GM12878 (cell line): ENCODE data around the gene KCND2. TPM values are rescaled to one million over a fixed set of nuclear protein-coding genes. Genes with fewer than 3 reads are reported as not detected.

Source experiments
- ATAC-seq: fragments of 200-7000 bp; cut with Tn5 transposase; 3 replicates; pipeline ENCODE4 v1.9.1; 2020; ENCODE audit warnings: mild to moderate bottlenecking, moderate library complexity
- BruUV-seq: library from RNA; stranded (reverse); fragments of 400-500 nt; replicated peaks from 2 replicates; lab custom pipeline; 2021; lab: Mats Ljungman, UMichigan
- CTCF ChIA-PET: fragments of 300-600 bp; sonication (Branson Sonifier 250); formaldehyde crosslinking; extraction: SDS; loops from one replicate; lab custom pipeline; 2021; ENCODE audit warnings: inconsistent platforms; lab: Yijun Ruan, JAX
- POLR2A ChIA-PET: fragments of 350-600 bp; formaldehyde crosslinking; extraction: SDS; loops from one replicate; lab custom pipeline; 2021; ENCODE audit warnings: inconsistent platforms; lab: Charles Lee
- RAD21 ChIA-PET: fragments of 300-600 bp; sonication (Branson Sonifier 250); formaldehyde crosslinking; loops from one replicate; lab custom pipeline; 2023; ENCODE audit warnings: antibody characterized with exemption; ENCODE audit not compliant: unreplicated experiment; lab: Charles Lee
- SMC1A ChIA-PET: fragments of 300-600 bp; sonication (Branson Sonifier 250); formaldehyde crosslinking; loops from one replicate; lab custom pipeline; 2023; ENCODE audit not compliant: unreplicated experiment, uncharacterized antibody; lab: Charles Lee
- DNase-seq: peaks from one replicate; pipeline ENCODE4 v3.0.0-alpha.2; 2011; ENCODE audit warnings: low read depth, low spot score
- FAIRE-seq: peaks from 3 replicates; lab custom pipeline; 2011; peaks lifted over from hg19 to GRCh38; lab: Jason Lieb, UNC
- H2AFZ ChIP-seq: 2 replicates; pipeline ENCODE4 v1.6.0; 2011; ENCODE audit warnings: low read depth, low read length, control low read depth; ENCODE audit not compliant: control insufficient read depth
- H3K27ac ChIP-seq: 2 replicates; pipeline ENCODE4 v1.5.1; 2011; ENCODE audit warnings: control low read depth; ENCODE audit not compliant: control insufficient read depth, insufficient read depth
- H3K27me3 ChIP-seq, 2 experiments: replicated peaks in 1 of 2; 2 replicates each; pipeline versions ENCODE4 v1.6.0 to v1.6.1; 2011; ENCODE audit warnings: low read length in 1 of 2; ENCODE audit not compliant: control insufficient read depth in 2 of 2, insufficient read depth in 2 of 2
- H3K36me3 ChIP-seq, 2 experiments: 2 replicates each; pipeline ENCODE4 v1.5.1; 2011; ENCODE audit warnings: low read length in 1 of 2; ENCODE audit not compliant: control insufficient read depth in 2 of 2, insufficient read depth in 2 of 2
- H3K4me1 ChIP-seq: 2 replicates; pipeline ENCODE4 v1.6.1; 2011; ENCODE audit warnings: mild to moderate bottlenecking, low read length, moderate library complexity, mixed read lengths; ENCODE audit not compliant: control insufficient read depth, insufficient read depth
- H3K4me2 ChIP-seq: 2 replicates; pipeline ENCODE4 v1.6.0; 2011; ENCODE audit warnings: control low read depth; ENCODE audit not compliant: control insufficient read depth, insufficient read depth
- H3K4me3 ChIP-seq: fragments of 200-600 bp; sonication (generic); 2 replicates; pipeline ENCODE4 v1.5.1; 2016
- H3K79me2 ChIP-seq: 2 replicates; pipeline ENCODE4 v1.6.0; 2011; ENCODE audit warnings: low read length; ENCODE audit not compliant: control insufficient read depth, insufficient read depth
- H3K9ac ChIP-seq: 2 replicates; pipeline ENCODE4 v1.8.0; 2011; ENCODE audit warnings: low read length, control low read depth, mixed read lengths; ENCODE audit not compliant: control insufficient read depth, insufficient read depth
- H3K9me3 ChIP-seq: replicated peaks from 3 replicates; pipeline ENCODE4 v1.5.1; 2011; ENCODE audit warnings: mild to moderate bottlenecking, low read length; ENCODE audit not compliant: control insufficient read depth, insufficient read depth
- H4K20me1 ChIP-seq: 2 replicates; pipeline ENCODE4 v1.6.0; 2011; ENCODE audit not compliant: control insufficient read depth, insufficient read depth
- BMI1 ChIP-seq: fragments of 450-650 bp; IDR thresholded peaks from 2 replicates; pipeline ENCODE4 v1.6.1; 2016; ENCODE audit warnings: mild to moderate bottlenecking, moderate library complexity, borderline replicate concordance
- NFIC ChIP-seq: IDR thresholded peaks from 2 replicates; pipeline ENCODE4 v1.6.1; 2012; ENCODE audit warnings: low read depth, mild to moderate bottlenecking, inconsistent platforms, low read length, moderate library complexity
- NFYA ChIP-seq: IDR thresholded peaks from 2 replicates; pipeline ENCODE4 v1.6.1; 2011; ENCODE audit warnings: low read depth, mild to moderate bottlenecking, low read length, improper control_type of control experiment, borderline replicate concordance
- NFYB ChIP-seq: IDR thresholded peaks from 2 replicates; pipeline ENCODE4 v1.6.1; 2011; ENCODE audit warnings: low read depth, mild to moderate bottlenecking, low read length, improper control_type of control experiment, moderate library complexity; ENCODE audit not compliant: insufficient read depth
- RAD51 ChIP-seq: fragments of 450-650 bp; IDR thresholded peaks from 2 replicates; pipeline ENCODE4 v1.6.1; 2016; ENCODE audit warnings: moderate library complexity, mild to moderate bottlenecking, inconsistent platforms
- RUNX3 ChIP-seq: IDR thresholded peaks from 2 replicates; pipeline ENCODE4 v1.6.1; 2012; ENCODE audit warnings: low read length, inconsistent platforms
- SPI1 ChIP-seq: IDR thresholded peaks from 2 replicates; pipeline ENCODE4 v1.6.1; 2011; ENCODE audit warnings: low read depth, mild to moderate bottlenecking, low read length, moderate library complexity, borderline replicate concordance; ENCODE audit not compliant: insufficient read depth
- USF1 ChIP-seq: IDR thresholded peaks from 2 replicates; pipeline ENCODE4 v1.6.1; 2011; ENCODE audit warnings: borderline replicate concordance, low read depth, mild to moderate bottlenecking, moderate library complexity, mixed read lengths, low read length; ENCODE audit not compliant: insufficient read depth; ENCODE audit errors: extremely low read length
- ZBED1 ChIP-seq: IDR thresholded peaks from 2 replicates; pipeline ENCODE4 v1.6.1; 2016; ENCODE audit warnings: borderline replicate concordance
- ZNF687 ChIP-seq: fragments of 450-650 bp; IDR thresholded peaks from 2 replicates; pipeline ENCODE4 v1.6.1; 2017; ENCODE audit warnings: mild to moderate bottlenecking, moderate library complexity
- ZSCAN29 ChIP-seq: fragments of 450-650 bp; IDR thresholded peaks from 2 replicates; pipeline ENCODE4 v1.6.1; 2017; ENCODE audit warnings: mild to moderate bottlenecking, moderate library complexity
- WGBS: methylation state at CpG from one replicate; pipeline ENCODE4 v1.1.6; 2016; ENCODE audit warnings: low lambda C conversion rate; ENCODE audit not compliant: insufficient replicate concordance, insufficient coverage; ENCODE audit errors: missing lambda C conversion rate; 5-methylcytosine and 5-hydroxymethylcytosine counted together
- in situ Hi-C: fragments of 300-500 bp; cut with MboI; formaldehyde crosslinking; loops from 9 replicates; pipeline ENCODE4 v1.14.3; 2018; ENCODE audit warnings: mixed read lengths
- intact Hi-C: fragments of 100-400 bp; cut with micrococcal nuclease; formaldehyde crosslinking; loops from one replicate; pipeline ENCODE4 v1.14.2; 2022; ENCODE audit not compliant: unreplicated experiment
- polyA plus RNA-seq, 11 experiments: library from polyadenylated mRNA; depleted of rRNA in 4 of 11; unstranded in 6 of 11; stranded (reverse) in 5 of 11; fragments of >200 nt; fragmentation: Nextera tagmentation in 4 of 11; fragmentation: Illumina TruSeq in 1 of 11; extraction: Ambion mirVana in 4 of 11; extraction: Trizol in 1 of 11; gene quantifications; 1 replicate in 1 of 11; 2 replicates in 10 of 11; pipeline versions ENCODE4 v1.2.1 to v1.2.3, GENCODE V29; 2011 to 2016; ENCODE audit warnings: inconsistent platforms in 2 of 11, missing spikeins in 2 of 11, low read depth in 1 of 11
- total RNA-seq, 4 experiments: library from RNA; depleted of rRNA in 3 of 4; stranded (reverse); fragments of >200 nt in 3 of 4; fragmentation: Illumina TruSeq in 1 of 4; extraction: Trizol in 1 of 4; gene quantifications; 2 replicates each; pipeline versions ENCODE4 v1.2.1 to v1.2.3, GENCODE V29; 2013 to 2021

The KCND2 gene
- total and polyA plus RNA-seq, 10 of the 15 experiments (the other 5 are each of a cell fraction or from before 2014, with no cell fraction given), result 3.6 to 22.3 (median 6.3) TPM

GRCh38 chr7:120370954-120371353, 98.0 kb downstream of the KCND2 start:
- WGBS, result 75% methylated on average over 2 of the region's 2 CpGs
- TF ChIP-seq BMI1 (no peak), ZSCAN29 (no peak), RAD51 (peak; percentile 88), NFIC (no peak), RUNX3 (no peak), ZNF687 (no peak), NFYA (no peak), SPI1 (peak; percentile 74; the same call in 1 of the 2 replicates), USF1 (peak; percentile 36), ZBED1 (no peak), NFYB (0 out of 2 replicates have a peak, but pooled peaks have one; percentile 17)
- no peaks in the 10 kb centered on the region; the same call in 2 of the 3 replicates for H3K9me3 ChIP-seq
- in situ Hi-C loops, result no loop called here
- no peaks in the 10 kb centered on the region for H3K4me1 ChIP-seq
- H3K4me2 ChIP-seq, result no peak overlapping the region
- FAIRE-seq, result peak; percentile 31
- no peaks in the 10 kb centered on the region for H3K27me3 ChIP-seq
- no peak overlapping the region for H3K27ac ChIP-seq
- ChIA-PET RAD21 (interaction anchor here (0.6 to 3.0 kb wide), 3 partner anchors 9 to 65 kb away, joined by 3 to 9 read pairs (median 3); no protein-coding TSS in a partner anchor), POLR2A (interaction anchor here (0.6 to 1.4 kb wide), 3 partner anchors 10 to 21 kb away, joined by 3 to 5 read pairs (median 3); no protein-coding TSS in a partner anchor), CTCF (interaction anchor here (1.0 to 1.9 kb wide), 4 partner anchors 10 to 184 kb away, joined by 3 to 8 read pairs (median 4); no protein-coding TSS in a partner anchor), SMC1A (interaction anchor here (0.9 to 2.6 kb wide), 3 partner anchors 10 to 105 kb away, joined by 3 to 21 read pairs (median 5); no protein-coding TSS in a partner anchor)
- intact Hi-C loops, result no loop called here
- H3K79me2 ChIP-seq, result no peaks in the 10 kb centered on the region
- ATAC-seq, result peak; percentile 98
- no TSS peak for BruUV-seq
- no peak overlapping the region for H2AFZ ChIP-seq
- H3K9ac ChIP-seq, result no peak overlapping the region
- no peak overlapping the region for H3K4me3 ChIP-seq
- no peak for DNase-seq
- H3K36me3 ChIP-seq, result no peaks in the 10 kb centered on the region
- no peaks in the 10 kb centered on the region for H4K20me1 ChIP-seq
